HepG2 (cell line): Measurements from ENCODE around the gene GSK3A. TPM values are rescaled to one million over a fixed set of nuclear protein-coding genes. Genes with fewer than 3 reads are reported as not detected.
A peak's percentile ranks its signal among the peaks of the same experiment; 100 is the strongest.

ENCODE experiments used
- ATF7 ChIP-seq, 2 experiments: fragments of 450-650 bp in 1 of 2; sonication (generic) in 1 of 2; formaldehyde crosslinking in 1 of 2; IDR thresholded peaks; 2 replicates each; pipeline versions ENCODE4 v1.4.0 to v1.6.1; 2016 to 2020; ENCODE audit warnings: antibody characterized with exemption in 1 of 2, mild to moderate bottlenecking in 1 of 2, missing genetic modification reagents in 1 of 2
- CCDC6 ChIP-seq: sonication (generic); formaldehyde crosslinking; IDR thresholded peaks from 2 replicates; pipeline ENCODE4 v1.8.1; 2022; ENCODE audit warnings: mild to moderate bottlenecking, missing genetic modification reagents, moderate library complexity
- FOXK1 ChIP-seq: sonication (generic); formaldehyde crosslinking; IDR thresholded peaks from 2 replicates; pipeline ENCODE4 v1.4.0; 2020; ENCODE audit warnings: low read depth, missing genetic modification reagents, borderline replicate concordance
- KLF11 ChIP-seq: IDR thresholded peaks from 2 replicates; pipeline ENCODE4 v1.6.1; 2016; ENCODE audit warnings: missing compliant biosample characterization
- NCOR1 ChIP-seq: fragments of 200-600 bp; sonication (generic); IDR thresholded peaks from 2 replicates; pipeline ENCODE4 v1.7.0; 2017; ENCODE audit warnings: antibody characterized with exemption, low read length, borderline replicate concordance
- NR3C1 ChIP-seq: sonication (generic); formaldehyde crosslinking; IDR thresholded peaks from 2 replicates; pipeline ENCODE4 v1.4.0; 2020; ENCODE audit warnings: missing genetic modification reagents
- POGZ ChIP-seq: sonication (generic); formaldehyde crosslinking; IDR thresholded peaks from 2 replicates; pipeline ENCODE4 v1.4.0; 2020; ENCODE audit warnings: mild to moderate bottlenecking, missing genetic modification reagents
- SCMH1 ChIP-seq: sonication (generic); formaldehyde crosslinking; IDR thresholded peaks from 2 replicates; pipeline ENCODE4 v1.9.0; 2021; ENCODE audit warnings: missing genetic modification reagents, mild to moderate bottlenecking, borderline replicate concordance
- ZNF274 ChIP-seq: sonication (generic); formaldehyde crosslinking; IDR thresholded peaks from 2 replicates; pipeline ENCODE4 v1.5.1; 2020; ENCODE audit warnings: mild to moderate bottlenecking, missing genetic modification reagents
- ZNF367 ChIP-seq: sonication (generic); formaldehyde crosslinking; IDR thresholded peaks from 2 replicates; pipeline ENCODE4 v1.4.0; 2020; ENCODE audit warnings: missing genetic modification reagents, borderline replicate concordance
- ZNF501 ChIP-seq: sonication (generic); formaldehyde crosslinking; IDR thresholded peaks from 2 replicates; pipeline ENCODE4 v1.5.1; 2020; ENCODE audit warnings: mild to moderate bottlenecking, moderate library complexity, missing genetic modification reagents
- ZNF598 ChIP-seq: sonication (generic); formaldehyde crosslinking; IDR thresholded peaks from 2 replicates; pipeline ENCODE4 v1.5.1; 2020; ENCODE audit warnings: mild to moderate bottlenecking, missing genetic modification reagents, borderline replicate concordance
- polyA plus RNA-seq, 8 experiments: library from polyadenylated mRNA; depleted of rRNA in 3 of 8; stranded (reverse) in 7 of 8; unstranded in 1 of 8; fragments of >200 nt; fragmentation: Illumina TruSeq in 4 of 8; extraction: Trizol in 4 of 8; gene quantifications; 2 replicates each; pipeline versions ENCODE4 v1.2.1 to v1.2.3, GENCODE V29; 2011 to 2016; ENCODE audit warnings: low read depth in 4 of 8, missing spikeins in 1 of 8, mixed read lengths in 1 of 8; ENCODE audit not compliant: insufficient read depth in 1 of 8
- total RNA-seq, 5 experiments: library from RNA; depleted of rRNA; stranded (reverse); fragments of >200 nt; fragmentation: Illumina TruSeq; extraction: Trizol; gene quantifications; 2 replicates each; pipeline ENCODE4 v1.2.3, GENCODE V29; 2016; ENCODE audit warnings: low read depth in 1 of 5
- TF ChIP-seq, protein P1 (sequence below): sonication (generic); formaldehyde crosslinking; IDR thresholded peaks from 2 replicates; pipeline ENCODE4 v1.5.1; 2020; ENCODE audit warnings: mild to moderate bottlenecking, missing genetic modification reagents, moderate library complexity
- TF ChIP-seq, protein P2 (sequence below): sonication (generic); formaldehyde crosslinking; IDR thresholded peaks from 2 replicates; pipeline ENCODE4 v1.4.0; 2020; ENCODE audit warnings: missing genetic modification reagents, mild to moderate bottlenecking, borderline replicate concordance
- TF ChIP-seq, protein P3 (sequence below): sonication (generic); formaldehyde crosslinking; conservative IDR thresholded peaks from 2 replicates; pipeline ENCODE4 v1.5.0; 2020; ENCODE audit warnings: missing genetic modification reagents
- TF ChIP-seq, protein P4 (sequence below): sonication (generic); formaldehyde crosslinking; IDR thresholded peaks from 2 replicates; pipeline ENCODE4 v1.8.1; 2023; ENCODE audit warnings: missing genetic modification reagents, mild to moderate bottlenecking, borderline replicate concordance
- TF ChIP-seq, protein P5 (sequence below): sonication (generic); formaldehyde crosslinking; IDR thresholded peaks from 2 replicates; pipeline ENCODE4 v1.5.0; 2020; ENCODE audit warnings: mild to moderate bottlenecking, missing genetic modification reagents, moderate library complexity
- TF ChIP-seq, protein P6 (sequence below): sonication (generic); formaldehyde crosslinking; IDR thresholded peaks from 2 replicates; pipeline ENCODE4 v1.5.1; 2020; ENCODE audit warnings: missing genetic modification reagents, mild to moderate bottlenecking, borderline replicate concordance

GSK3A gene
- total and polyA plus RNA-seq, 2 of the 13 experiments (the other 11 are each of a cell fraction or from before 2014, with no cell fraction given), result 16.9 to 52.5 TPM

DNA sequence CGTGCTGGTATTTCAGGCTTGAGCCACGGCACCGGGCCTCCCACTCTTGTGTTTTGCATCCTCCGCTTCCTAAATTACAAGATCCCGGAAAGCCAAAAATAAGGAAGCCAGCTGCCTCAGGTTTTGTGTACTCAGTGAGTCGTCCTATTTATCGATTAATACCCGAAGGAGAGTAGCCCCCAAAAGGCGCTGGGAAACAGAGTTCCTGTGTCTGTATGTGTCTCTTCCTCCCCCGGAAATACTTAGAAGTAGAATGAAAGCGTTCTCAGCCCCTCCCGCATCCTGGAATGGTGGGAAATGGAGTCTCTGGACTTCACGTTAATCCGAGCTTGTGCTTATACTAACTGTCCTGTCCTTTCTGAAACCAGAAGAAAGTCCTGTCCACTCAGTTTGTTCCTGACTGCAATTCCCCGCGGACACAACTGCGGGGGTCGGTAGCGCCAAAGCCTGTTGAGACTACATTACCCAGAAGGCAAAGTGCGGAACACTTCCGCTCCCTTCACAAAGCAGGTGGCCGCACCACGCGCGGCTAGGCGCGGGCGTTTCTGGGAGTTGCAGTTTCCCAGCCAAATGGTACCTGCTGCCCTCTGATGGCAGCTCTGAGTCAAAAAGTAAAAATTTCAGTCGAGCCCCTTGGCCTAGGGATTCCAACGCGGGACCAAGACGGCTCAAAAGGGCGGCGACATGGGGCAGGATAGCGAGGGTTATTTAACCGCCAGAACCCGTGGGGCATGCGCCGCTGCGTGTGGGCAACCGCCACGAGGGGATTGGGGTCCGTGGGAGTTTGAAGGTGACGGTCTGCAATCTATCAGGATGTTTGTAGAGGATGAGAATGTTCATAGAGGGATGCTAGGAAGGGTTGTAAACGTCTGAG, 2.2 kb upstream of the GSK3A start (continued):
- TF ChIP-seq, protein P1, sequence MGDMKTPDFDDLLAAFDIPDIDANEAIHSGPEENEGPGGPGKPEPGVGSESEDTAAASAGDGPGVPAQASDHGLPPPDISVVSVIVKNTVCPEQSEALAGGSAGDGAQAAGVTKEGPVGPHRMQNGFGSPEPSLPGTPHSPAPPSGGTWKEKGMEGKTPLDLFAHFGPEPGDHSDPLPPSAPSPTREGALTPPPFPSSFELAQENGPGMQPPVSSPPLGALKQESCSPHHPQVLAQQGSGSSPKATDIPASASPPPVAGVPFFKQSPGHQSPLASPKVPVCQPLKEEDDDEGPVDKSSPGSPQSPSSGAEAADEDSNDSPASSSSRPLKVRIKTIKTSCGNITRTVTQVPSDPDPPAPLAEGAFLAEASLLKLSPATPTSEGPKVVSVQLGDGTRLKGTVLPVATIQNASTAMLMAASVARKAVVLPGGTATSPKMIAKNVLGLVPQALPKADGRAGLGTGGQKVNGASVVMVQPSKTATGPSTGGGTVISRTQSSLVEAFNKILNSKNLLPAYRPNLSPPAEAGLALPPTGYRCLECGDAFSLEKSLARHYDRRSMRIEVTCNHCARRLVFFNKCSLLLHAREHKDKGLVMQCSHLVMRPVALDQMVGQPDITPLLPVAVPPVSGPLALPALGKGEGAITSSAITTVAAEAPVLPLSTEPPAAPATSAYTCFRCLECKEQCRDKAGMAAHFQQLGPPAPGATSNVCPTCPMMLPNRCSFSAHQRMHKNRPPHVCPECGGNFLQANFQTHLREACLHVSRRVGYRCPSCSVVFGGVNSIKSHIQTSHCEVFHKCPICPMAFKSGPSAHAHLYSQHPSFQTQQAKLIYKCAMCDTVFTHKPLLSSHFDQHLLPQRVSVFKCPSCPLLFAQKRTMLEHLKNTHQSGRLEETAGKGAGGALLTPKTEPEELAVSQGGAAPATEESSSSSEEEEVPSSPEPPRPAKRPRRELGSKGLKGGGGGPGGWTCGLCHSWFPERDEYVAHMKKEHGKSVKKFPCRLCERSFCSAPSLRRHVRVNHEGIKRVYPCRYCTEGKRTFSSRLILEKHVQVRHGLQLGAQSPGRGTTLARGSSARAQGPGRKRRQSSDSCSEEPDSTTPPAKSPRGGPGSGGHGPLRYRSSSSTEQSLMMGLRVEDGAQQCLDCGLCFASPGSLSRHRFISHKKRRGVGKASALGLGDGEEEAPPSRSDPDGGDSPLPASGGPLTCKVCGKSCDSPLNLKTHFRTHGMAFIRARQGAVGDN (CRISPR knock-in tag), result peak; percentile 62
- TF ChIP-seq, protein P2, sequence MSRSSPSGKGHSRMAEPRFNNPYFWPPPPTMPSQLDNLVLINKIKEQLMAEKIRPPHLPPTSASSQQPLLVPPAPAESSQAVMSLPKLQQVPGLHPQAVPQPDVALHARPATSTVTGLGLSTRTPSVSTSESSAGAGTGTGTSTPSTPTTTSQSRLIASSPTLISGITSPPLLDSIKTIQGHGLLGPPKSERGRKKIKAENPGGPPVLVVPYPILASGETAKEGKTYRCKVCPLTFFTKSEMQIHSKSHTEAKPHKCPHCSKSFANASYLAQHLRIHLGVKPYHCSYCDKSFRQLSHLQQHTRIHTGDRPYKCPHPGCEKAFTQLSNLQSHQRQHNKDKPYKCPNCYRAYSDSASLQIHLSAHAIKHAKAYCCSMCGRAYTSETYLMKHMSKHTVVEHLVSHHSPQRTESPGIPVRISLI, result no peak
- TF ChIP-seq ZNF367 (CRISPR knock-in tag) (no peak), KLF11 (CRISPR knock-in tag) (no peak), ZNF501 (CRISPR knock-in tag) (peak; percentile 84; the same call in 1 of the 2 replicates), FOXK1 (CRISPR knock-in tag) (0 out of 2 replicates have a peak, but pooled peaks have one; percentile 63), ZNF274 (no peak), NR3C1 (CRISPR knock-in tag) (no peak), CCDC6 (CRISPR knock-in tag) (peak; percentile 19; the same call in 1 of the 2 replicates), ZNF598 (CRISPR knock-in tag) (no peak), NCOR1 (no peak), SCMH1 (CRISPR knock-in tag) (no peak), ATF7 (IDR thresholded peaks at IDR 0.05) (no peak), ATF7 (CRISPR knock-in tag; IDR thresholded peaks at IDR 0.05) (no peak), POGZ (no peak)
- TF ChIP-seq, protein P3, sequence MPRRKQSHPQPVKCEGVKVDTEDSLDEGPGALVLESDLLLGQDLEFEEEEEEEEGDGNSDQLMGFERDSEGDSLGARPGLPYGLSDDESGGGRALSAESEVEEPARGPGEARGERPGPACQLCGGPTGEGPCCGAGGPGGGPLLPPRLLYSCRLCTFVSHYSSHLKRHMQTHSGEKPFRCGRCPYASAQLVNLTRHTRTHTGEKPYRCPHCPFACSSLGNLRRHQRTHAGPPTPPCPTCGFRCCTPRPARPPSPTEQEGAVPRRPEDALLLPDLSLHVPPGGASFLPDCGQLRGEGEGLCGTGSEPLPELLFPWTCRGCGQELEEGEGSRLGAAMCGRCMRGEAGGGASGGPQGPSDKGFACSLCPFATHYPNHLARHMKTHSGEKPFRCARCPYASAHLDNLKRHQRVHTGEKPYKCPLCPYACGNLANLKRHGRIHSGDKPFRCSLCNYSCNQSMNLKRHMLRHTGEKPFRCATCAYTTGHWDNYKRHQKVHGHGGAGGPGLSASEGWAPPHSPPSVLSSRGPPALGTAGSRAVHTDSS (CRISPR knock-in tag), result no peak
- TF ChIP-seq, protein P4, sequence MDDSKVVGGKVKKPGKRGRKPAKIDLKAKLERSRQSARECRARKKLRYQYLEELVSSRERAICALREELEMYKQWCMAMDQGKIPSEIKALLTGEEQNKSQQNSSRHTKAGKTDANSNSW (CRISPR knock-in tag), result no peak
- TF ChIP-seq, protein P5, sequence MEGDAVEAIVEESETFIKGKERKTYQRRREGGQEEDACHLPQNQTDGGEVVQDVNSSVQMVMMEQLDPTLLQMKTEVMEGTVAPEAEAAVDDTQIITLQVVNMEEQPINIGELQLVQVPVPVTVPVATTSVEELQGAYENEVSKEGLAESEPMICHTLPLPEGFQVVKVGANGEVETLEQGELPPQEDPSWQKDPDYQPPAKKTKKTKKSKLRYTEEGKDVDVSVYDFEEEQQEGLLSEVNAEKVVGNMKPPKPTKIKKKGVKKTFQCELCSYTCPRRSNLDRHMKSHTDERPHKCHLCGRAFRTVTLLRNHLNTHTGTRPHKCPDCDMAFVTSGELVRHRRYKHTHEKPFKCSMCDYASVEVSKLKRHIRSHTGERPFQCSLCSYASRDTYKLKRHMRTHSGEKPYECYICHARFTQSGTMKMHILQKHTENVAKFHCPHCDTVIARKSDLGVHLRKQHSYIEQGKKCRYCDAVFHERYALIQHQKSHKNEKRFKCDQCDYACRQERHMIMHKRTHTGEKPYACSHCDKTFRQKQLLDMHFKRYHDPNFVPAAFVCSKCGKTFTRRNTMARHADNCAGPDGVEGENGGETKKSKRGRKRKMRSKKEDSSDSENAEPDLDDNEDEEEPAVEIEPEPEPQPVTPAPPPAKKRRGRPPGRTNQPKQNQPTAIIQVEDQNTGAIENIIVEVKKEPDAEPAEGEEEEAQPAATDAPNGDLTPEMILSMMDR (CRISPR knock-in tag), result peak; percentile 87
- TF ChIP-seq, protein P6, sequence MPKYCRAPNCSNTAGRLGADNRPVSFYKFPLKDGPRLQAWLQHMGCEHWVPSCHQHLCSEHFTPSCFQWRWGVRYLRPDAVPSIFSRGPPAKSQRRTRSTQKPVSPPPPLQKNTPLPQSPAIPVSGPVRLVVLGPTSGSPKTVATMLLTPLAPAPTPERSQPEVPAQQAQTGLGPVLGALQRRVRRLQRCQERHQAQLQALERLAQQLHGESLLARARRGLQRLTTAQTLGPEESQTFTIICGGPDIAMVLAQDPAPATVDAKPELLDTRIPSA (CRISPR knock-in tag), result no peak
